Fibroblast of lung (primary cell): ENCODE data around the gene SPINT2.

Experiments
- CTCF ChIP-seq, 2 donors: IDR thresholded peaks in 1 of 2; conservative IDR thresholded peaks in 1 of 2; 1 replicate in 1 of 2; 2 replicates in 1 of 2; pipeline ENCODE4 v1.5.1; 2011 to 2012; ENCODE audit warnings: low read length in 2 of 2, control low read depth in 1 of 2, inconsistent platforms in 1 of 2, low read depth in 1 of 2, mild to moderate bottlenecking in 1 of 2
- EZH2 ChIP-seq: IDR thresholded peaks from 2 replicates; pipeline ENCODE4 v1.5.1; 2012; ENCODE audit warnings: low read length, control low read depth, mild to moderate bottlenecking; ENCODE audit errors: missing control alignments

GRCh38 chr19:38270587-38271167 is 6.3 kb downstream of the SPINT2 start:
- no peak for TF ChIP-seq CTCF (conservative IDR thresholded peaks at IDR 0.05 in 1 of 2, IDR thresholded peaks at IDR 0.05 in 1 of 2; ENCODE audit: low read depth in 1 of 2, low read length in 2 of 2)
- no peak for TF ChIP-seq EZH2
